IMR-90 (cell line): ENCODE data around the gene CRTC1. TPM values are rescaled to one million over a fixed set of nuclear protein-coding genes. Genes with fewer than 3 reads are reported as not detected.

Experiments
- ATAC-seq: fragments of 200-7000 bp; cut with Tn5 transposase; 2 replicates; pipeline ENCODE4 v1.9.1; 2020; ENCODE audit warnings: low read depth, mild to moderate bottlenecking, moderate library complexity
- BruUV-seq: library from RNA; stranded (reverse); fragments of 400-500 nt; replicated peaks from 2 replicates; lab custom pipeline; 2021; lab: Mats Ljungman, UMichigan
- CTCF ChIA-PET: fragments of 300-600 bp; formaldehyde crosslinking; extraction: SDS; loops from one replicate; lab custom pipeline; 2021; ENCODE audit warnings: antibody characterized with exemption; lab: Yijun Ruan, JAX
- POLR2A ChIA-PET: fragments of 300-600 bp; sonication (Branson Sonifier 250); formaldehyde crosslinking; loops from one replicate; lab custom pipeline; 2022; ENCODE audit warnings: antibody characterized with exemption; ENCODE audit not compliant: unreplicated experiment; lab: Charles Lee
- DNase-seq: peaks from one replicate; pipeline ENCODE4 v3.0.0; 2013
- H2AFZ ChIP-seq: replicated peaks from 2 replicates; pipeline ENCODE3; 2013; ENCODE audit warnings: low read length, mild to moderate bottlenecking; ENCODE audit not compliant: poor library complexity
- H2AK5ac ChIP-seq: 2 replicates; pipeline ENCODE4 v1.6.1; 2013; ENCODE audit warnings: low read depth, low read length, inconsistent platforms
- H2AK9ac ChIP-seq: replicated peaks from 2 replicates; pipeline ENCODE3; 2013; ENCODE audit warnings: mild to moderate bottlenecking, low read depth, low read length, moderate library complexity; ENCODE audit not compliant: poor library complexity
- H2BK120ac ChIP-seq: 2 replicates; pipeline ENCODE4 v1.6.1; 2013; ENCODE audit warnings: low read depth, low read length, inconsistent platforms
- H2BK15ac ChIP-seq: 3 replicates; pipeline ENCODE4 v1.6.1; 2013; ENCODE audit warnings: low read depth, low read length, inconsistent platforms
- H2BK20ac ChIP-seq: 2 replicates; pipeline ENCODE4 v1.6.1; 2013; ENCODE audit warnings: low read depth, mild to moderate bottlenecking, inconsistent platforms, low read length, moderate library complexity
- H2BK5ac ChIP-seq: 2 replicates; pipeline ENCODE4 v1.6.1; 2013; ENCODE audit warnings: mild to moderate bottlenecking, low read depth, low read length, inconsistent platforms; ENCODE audit not compliant: poor library complexity, severe bottlenecking
- H3K14ac ChIP-seq: replicated peaks from 2 replicates; pipeline ENCODE4 v1.6.1; 2013; ENCODE audit warnings: low read depth, low read length, inconsistent platforms
- H3K18ac ChIP-seq: 2 replicates; pipeline ENCODE4 v1.6.1; 2013; ENCODE audit warnings: low read depth, low read length, control low read depth
- H3K23ac ChIP-seq: 2 replicates; pipeline ENCODE4 v1.6.1; 2013; ENCODE audit warnings: low read depth, low read length, inconsistent platforms
- H3K27ac ChIP-seq: 2 replicates; pipeline ENCODE4 v1.5.1; 2013; ENCODE audit warnings: mild to moderate bottlenecking, control low read depth, low read length; ENCODE audit not compliant: insufficient read depth
- H3K27me3 ChIP-seq: 2 replicates; pipeline ENCODE4 v1.6.1; 2013; ENCODE audit warnings: low read length; ENCODE audit not compliant: control insufficient read depth, insufficient read depth
- H3K36me3 ChIP-seq: 2 replicates; pipeline ENCODE4 v1.6.1; 2013; ENCODE audit warnings: low read length, mixed read lengths; ENCODE audit not compliant: control insufficient read depth, insufficient read depth
- H3K4ac ChIP-seq: 2 replicates; pipeline ENCODE4 v1.6.1; 2013; ENCODE audit warnings: low read depth, low read length, inconsistent platforms
- H3K4me1 ChIP-seq: 2 replicates; pipeline ENCODE4 v1.6.1; 2013; ENCODE audit warnings: low read length, mixed read lengths; ENCODE audit not compliant: control insufficient read depth, insufficient read depth
- H3K4me2 ChIP-seq: 2 replicates; pipeline ENCODE4 v1.6.1; 2013; ENCODE audit warnings: low read depth, mild to moderate bottlenecking, control low read depth, low read length, moderate library complexity
- H3K4me3 ChIP-seq: 2 replicates; pipeline ENCODE4 v1.5.1; 2013; ENCODE audit warnings: low read depth, mild to moderate bottlenecking, control low read depth, low read length, moderate library complexity; ENCODE audit not compliant: insufficient read depth
- H3K56ac ChIP-seq: 2 replicates; pipeline ENCODE4 v1.6.1; 2013; ENCODE audit warnings: low read length, inconsistent platforms; ENCODE audit not compliant: insufficient read depth; ENCODE audit errors: extremely low read depth
- H3K79me1 ChIP-seq, 2 experiments: 2 replicates each; pipeline ENCODE4 v1.6.1; 2013; ENCODE audit warnings: low read length in 2 of 2, inconsistent platforms in 1 of 2, low read depth in 1 of 2
- H3K9ac ChIP-seq: 2 replicates; pipeline ENCODE4 v1.6.1; 2013; ENCODE audit warnings: low read depth, low read length, control low read depth
- H3K9me1 ChIP-seq: 2 replicates; pipeline ENCODE4 v1.6.1; 2013; ENCODE audit warnings: low read length, inconsistent platforms; ENCODE audit not compliant: insufficient read depth
- H3K9me3 ChIP-seq: 2 replicates; pipeline ENCODE4 v1.6.1; 2013; ENCODE audit warnings: low read length; ENCODE audit not compliant: control insufficient read depth, insufficient read depth
- H4K20me1 ChIP-seq: 2 replicates; pipeline ENCODE4 v1.6.1; 2013; ENCODE audit warnings: low read length, inconsistent platforms; ENCODE audit not compliant: insufficient read depth
- H4K5ac ChIP-seq: 2 replicates; pipeline ENCODE4 v1.6.1; 2013; ENCODE audit warnings: mild to moderate bottlenecking, low read depth, low read length, control low read depth
- H4K8ac ChIP-seq, 2 experiments: 2 replicates each; pipeline ENCODE4 v1.6.1; 2013; ENCODE audit warnings: low read depth in 2 of 2, low read length in 2 of 2, control low read depth in 1 of 2, inconsistent platforms in 1 of 2
- H4K91ac ChIP-seq: 2 replicates; pipeline ENCODE4 v1.6.1; 2013; ENCODE audit warnings: low read depth, low read length, inconsistent platforms; ENCODE audit not compliant: insufficient read depth
- BHLHE40 ChIP-seq: fragments of 150-350 bp; IDR thresholded peaks from 2 replicates; pipeline ENCODE4 v1.6.1; 2016; ENCODE audit warnings: mild to moderate bottlenecking, low read depth, low read length
- CEBPB ChIP-seq: IDR thresholded peaks from 2 replicates; pipeline ENCODE4 v1.6.1; 2012; ENCODE audit warnings: low read depth, low read length, improper control_type of control experiment
- CHD1 ChIP-seq: IDR thresholded peaks from 2 replicates; pipeline ENCODE4 v1.6.1; 2012; ENCODE audit warnings: low read depth, low read length, improper control_type of control experiment
- FOS ChIP-seq: fragments of 150-350 bp; IDR thresholded peaks from 2 replicates; pipeline ENCODE4 v1.6.1; 2016; ENCODE audit warnings: low read depth, low read length
- MAFK ChIP-seq: IDR thresholded peaks from 2 replicates; pipeline ENCODE4 v1.6.1; 2012; ENCODE audit warnings: low read depth, low read length, improper control_type of control experiment
- MAZ ChIP-seq: IDR thresholded peaks from 2 replicates; pipeline ENCODE4 v1.6.1; 2012; ENCODE audit warnings: low read depth, mild to moderate bottlenecking, low read length, improper control_type of control experiment, moderate library complexity, borderline replicate concordance
- MXI1 ChIP-seq: IDR thresholded peaks from 2 replicates; pipeline ENCODE4 v1.6.1; 2012; ENCODE audit warnings: low read depth, mild to moderate bottlenecking, low read length, moderate library complexity, borderline replicate concordance
- NFE2L2 ChIP-seq: fragments of 150-350 bp; IDR thresholded peaks from 2 replicates; pipeline ENCODE4 v1.6.1; 2016; ENCODE audit warnings: low read depth, mild to moderate bottlenecking, low read length
- RCOR1 ChIP-seq: IDR thresholded peaks from 2 replicates; pipeline ENCODE4 v1.6.1; 2012; ENCODE audit warnings: mild to moderate bottlenecking, low read length, improper control_type of control experiment; ENCODE audit not compliant: insufficient replicate concordance
- WGBS, 2 experiments: methylation state at CpG; one replicate each; pipeline versions ENCODE4 v1.1.5 to v1.1.7; 2013; ENCODE audit warnings: missing lambda C conversion rate in 2 of 2; ENCODE audit not compliant: insufficient read length in 1 of 2; ENCODE audit errors: extremely low coverage in 2 of 2; 5-methylcytosine and 5-hydroxymethylcytosine counted together
- dilution Hi-C: fragments of 300-500 bp; cut with HindIII; formaldehyde crosslinking; loops from one replicate; pipeline ENCODE4 v1.14.3; 2018; ENCODE audit warnings: low sequenced_read_pairs; ENCODE audit not compliant: unreplicated experiment
- in situ Hi-C: fragments of 300-500 bp; cut with MboI; formaldehyde crosslinking; loops from 3 replicates; pipeline ENCODE4 v1.14.3; 2019; ENCODE audit warnings: low sequenced_read_pairs, inconsistent platforms, mixed read lengths
- intact Hi-C: fragments of 100-400 bp; cut with micrococcal nuclease; formaldehyde crosslinking; loops from 2 replicates; pipeline ENCODE4 v1.10.0; 2022
- polyA plus RNA-seq, 3 experiments: library from polyadenylated mRNA; depleted of rRNA; stranded (reverse); fragments of >200 nt; gene quantifications; 2 replicates each; pipeline ENCODE4 v1.2.3, GENCODE V29; 2012; ENCODE audit warnings: low replicate concordance in 1 of 3
- total RNA-seq: library from RNA; depleted of rRNA; stranded (reverse); fragments of >200 nt; gene quantifications from 2 replicates; pipeline ENCODE4 v1.2.3, GENCODE V29; 2012
- TF ChIP-seq, protein P1 (sequence below): conservative IDR thresholded peaks from 2 replicates; pipeline ENCODE4 v1.5.1; 2012; ENCODE audit warnings: mild to moderate bottlenecking, low read depth, low read length, improper control_type of control experiment

The CRTC1 gene
- total and polyA plus RNA-seq, 2 of the 4 experiments (the other 2 are of a cell fraction), result 0.18 to 5.7 TPM

DNA sequence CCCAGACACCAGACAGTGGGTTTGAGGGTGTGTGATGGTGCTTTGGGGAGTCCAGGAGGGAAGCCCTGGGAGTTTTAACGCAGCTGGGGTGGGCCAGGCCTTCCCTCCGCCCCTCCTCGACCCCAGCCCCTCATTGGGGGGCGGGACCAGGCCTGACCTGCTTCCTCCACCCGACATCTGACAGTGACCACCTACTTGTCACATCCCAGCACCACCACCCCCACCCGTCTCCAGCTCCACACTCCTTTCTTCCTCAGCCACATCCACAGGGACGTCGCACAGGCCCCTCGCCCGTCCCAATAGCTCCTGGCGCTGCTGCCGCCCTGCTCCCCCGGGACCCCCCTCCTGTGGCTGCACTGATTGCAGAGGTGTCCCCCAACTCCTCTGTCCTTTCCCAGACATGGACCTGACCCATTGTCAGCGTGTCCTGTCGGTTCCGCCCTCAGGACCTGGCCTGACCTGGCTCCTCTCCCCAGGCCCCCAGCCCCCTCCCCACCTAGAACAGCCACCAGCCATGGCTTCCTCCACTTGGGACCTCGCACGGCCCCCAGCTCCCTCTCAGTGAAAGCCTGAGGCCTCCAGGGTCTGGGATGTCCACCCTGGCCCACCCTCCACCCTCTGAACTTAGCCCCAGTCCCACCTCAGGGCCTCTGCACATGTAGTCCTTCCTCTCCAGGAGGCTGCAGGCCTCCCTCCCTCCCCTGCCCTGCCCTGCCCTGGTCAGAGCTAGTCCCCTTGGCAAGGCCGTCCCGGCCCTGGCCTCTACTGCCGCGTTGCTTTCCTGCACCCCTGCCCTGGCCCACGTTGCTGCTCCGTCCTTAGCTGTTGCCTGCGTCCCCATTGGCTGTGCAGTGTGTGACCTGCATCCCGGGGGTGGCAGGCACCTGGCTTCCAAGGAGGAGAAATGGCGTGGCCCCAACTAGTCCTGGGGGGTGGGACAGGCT lies 77.2 kb downstream of the CRTC1 start:
- Histone ChIP-seq H3K4me1 (peaks cover 4% of the 10 kb centered on the region), H3K14ac (no peak overlapping the region), H4K5ac (no peak overlapping the region), H3K9ac (no peak overlapping the region), H3K23ac (no peak overlapping the region), H2AK9ac (no peak overlapping the region), H4K20me1 (no peaks in the 10 kb centered on the region), H3K9me3 (no peaks in the 10 kb centered on the region), H3K18ac (no peak overlapping the region), H3K9me1 (0 out of 2 replicates have a peak, but pooled peaks cover 3% of the 10 kb centered on the region), H3K56ac (no peak overlapping the region), H4K8ac (no peak overlapping the region), H2AFZ (no peak overlapping the region), H4K91ac (no peak overlapping the region), H2BK20ac (no peak overlapping the region), H3K27ac (no peak overlapping the region), H3K4me3 (no peak overlapping the region), H3K4ac (no peak overlapping the region), H3K36me3 (peaks cover 3% of the 10 kb centered on the region; the same call in 1 of the 2 replicates), H2BK120ac (no peak overlapping the region), H2BK5ac (no peak overlapping the region), H3K79me1 (no peaks in the 10 kb centered on the region), H3K4me2 (no peak overlapping the region), H2BK15ac (no peak overlapping the region), H3K27me3 (no peaks in the 10 kb centered on the region), H2AK5ac (no peak overlapping the region)
- ATAC-seq, result no peak
- DNase-seq, result no peak
- 85% methylated on average over 14 of the region's 27 CpGs; no CpG with 5 or more reads in 1 of the 2 experiments for WGBS, 2 experiments
- TF ChIP-seq RCOR1 (no peak), MAZ (no peak), CHD1 (no peak), FOS (no peak), MXI1 (no peak), NFE2L2 (no peak), CEBPB (no peak), MAFK (no peak), BHLHE40 (no peak)
- TF ChIP-seq, protein P1, sequence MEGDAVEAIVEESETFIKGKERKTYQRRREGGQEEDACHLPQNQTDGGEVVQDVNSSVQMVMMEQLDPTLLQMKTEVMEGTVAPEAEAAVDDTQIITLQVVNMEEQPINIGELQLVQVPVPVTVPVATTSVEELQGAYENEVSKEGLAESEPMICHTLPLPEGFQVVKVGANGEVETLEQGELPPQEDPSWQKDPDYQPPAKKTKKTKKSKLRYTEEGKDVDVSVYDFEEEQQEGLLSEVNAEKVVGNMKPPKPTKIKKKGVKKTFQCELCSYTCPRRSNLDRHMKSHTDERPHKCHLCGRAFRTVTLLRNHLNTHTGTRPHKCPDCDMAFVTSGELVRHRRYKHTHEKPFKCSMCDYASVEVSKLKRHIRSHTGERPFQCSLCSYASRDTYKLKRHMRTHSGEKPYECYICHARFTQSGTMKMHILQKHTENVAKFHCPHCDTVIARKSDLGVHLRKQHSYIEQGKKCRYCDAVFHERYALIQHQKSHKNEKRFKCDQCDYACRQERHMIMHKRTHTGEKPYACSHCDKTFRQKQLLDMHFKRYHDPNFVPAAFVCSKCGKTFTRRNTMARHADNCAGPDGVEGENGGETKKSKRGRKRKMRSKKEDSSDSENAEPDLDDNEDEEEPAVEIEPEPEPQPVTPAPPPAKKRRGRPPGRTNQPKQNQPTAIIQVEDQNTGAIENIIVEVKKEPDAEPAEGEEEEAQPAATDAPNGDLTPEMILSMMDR, result no peak
- ChIA-PET POLR2A (no interaction called here), CTCF (interaction anchor here (1.5 kb wide), 1 partner anchor 8 kb away, joined by 3 read pairs; no protein-coding TSS in a partner anchor)
- BruUV-seq, result no TSS peak
- dilution Hi-C loops (no loop called here), intact Hi-C loops (no loop called here), in situ Hi-C loops (no loop called here)
